ENCODE measurements around the gene CTXN3.
"Not testable (repeated sequence)": the region's sequence is repeated elsewhere in the genome, so short reads cannot be mapped to it uniquely, and the experiment has no call there.

CTXN3 gene

DNA sequence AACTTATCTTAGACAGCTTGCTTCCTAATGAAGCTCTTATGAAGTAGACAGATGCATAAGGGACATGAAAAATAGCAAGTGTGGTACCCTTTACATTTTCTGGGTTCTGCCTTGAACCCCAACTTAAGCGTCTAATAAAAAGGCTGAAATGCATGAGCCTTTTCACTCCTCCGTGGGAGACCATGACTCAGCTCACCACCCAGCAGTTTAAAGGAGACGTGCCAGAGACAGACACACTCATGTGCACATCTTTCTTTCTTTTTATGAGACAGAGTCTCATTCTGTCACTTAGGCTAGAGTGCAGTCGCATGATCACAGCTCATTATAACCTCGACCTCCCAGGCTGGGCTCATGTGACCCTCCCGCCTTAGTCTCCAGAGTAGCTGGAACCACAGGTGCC is 22.3 kb downstream of the CTXN3 start:
- Mint-ChIP-seq H3K27me3 (ENCODE audit: low read depth) (peaks cover 4% of the 10 kb centered on the region), H3K36me3 (ENCODE audit: low read depth) (no peaks in the 10 kb centered on the region), H3K9me3 (no peaks in the 10 kb centered on the region), H3K4me1 (ENCODE audit: low read depth) (no peaks in the 10 kb centered on the region), H3K27ac (no peak overlapping the region), H3K4me3 (no peak overlapping the region)

DNA sequence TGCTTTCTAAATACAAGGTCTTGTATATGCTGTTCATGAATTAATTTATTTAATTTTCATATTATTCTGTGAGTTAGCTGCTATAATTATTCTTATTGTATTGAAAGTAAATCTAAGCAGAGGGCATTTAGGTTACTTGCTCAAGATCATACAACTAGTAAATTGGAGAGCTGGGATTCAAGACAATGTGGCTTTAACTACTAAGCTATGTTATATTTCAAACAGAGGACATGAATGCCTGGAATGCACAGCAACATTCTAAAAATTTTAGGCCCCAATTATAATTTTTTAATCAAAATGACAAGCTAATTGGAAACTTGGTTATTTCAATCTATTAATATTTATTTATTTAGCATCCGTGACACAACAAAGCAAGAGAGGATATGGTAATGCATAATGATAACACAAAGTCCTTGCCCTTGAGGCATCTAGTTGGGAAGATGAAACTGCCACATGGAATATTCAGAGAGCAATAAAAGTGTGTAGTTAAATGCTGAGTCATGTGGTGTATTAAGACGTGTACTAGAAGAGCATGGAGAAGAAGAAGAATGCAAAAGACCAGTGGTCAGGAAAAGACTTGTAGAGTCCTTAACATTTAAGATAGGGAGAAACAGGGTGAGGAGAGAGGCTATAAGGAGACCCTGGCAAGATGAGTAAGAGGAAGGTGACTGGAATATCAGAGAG is 24.4 kb downstream of the CTXN3 start:
- peaks cover 2% of the 10 kb centered on the region for H3K9me3 Mint-ChIP-seq
- no peak overlapping the region for H3K4me3 Mint-ChIP-seq
- no peaks in the 10 kb centered on the region for H3K4me1 Mint-ChIP-seq (ENCODE audit: low read depth)
- H3K27me3 Mint-ChIP-seq (ENCODE audit: low read depth), result peaks cover 4% of the 10 kb centered on the region
- H3K36me3 Mint-ChIP-seq (ENCODE audit: low read depth), result no peaks in the 10 kb centered on the region
- H3K27ac Mint-ChIP-seq, result no peak overlapping the region

GRCh38 chr5:127676951-127677350 is 28.1 kb downstream of the CTXN3 start:
- not testable (repeated sequence) for H3K9me3 Mint-ChIP-seq; H3K27me3 Mint-ChIP-seq (ENCODE audit: low read depth); H3K36me3 Mint-ChIP-seq (ENCODE audit: low read depth); H3K4me1 Mint-ChIP-seq (ENCODE audit: low read depth); H3K27ac Mint-ChIP-seq; H3K4me3 Mint-ChIP-seq

DNA sequence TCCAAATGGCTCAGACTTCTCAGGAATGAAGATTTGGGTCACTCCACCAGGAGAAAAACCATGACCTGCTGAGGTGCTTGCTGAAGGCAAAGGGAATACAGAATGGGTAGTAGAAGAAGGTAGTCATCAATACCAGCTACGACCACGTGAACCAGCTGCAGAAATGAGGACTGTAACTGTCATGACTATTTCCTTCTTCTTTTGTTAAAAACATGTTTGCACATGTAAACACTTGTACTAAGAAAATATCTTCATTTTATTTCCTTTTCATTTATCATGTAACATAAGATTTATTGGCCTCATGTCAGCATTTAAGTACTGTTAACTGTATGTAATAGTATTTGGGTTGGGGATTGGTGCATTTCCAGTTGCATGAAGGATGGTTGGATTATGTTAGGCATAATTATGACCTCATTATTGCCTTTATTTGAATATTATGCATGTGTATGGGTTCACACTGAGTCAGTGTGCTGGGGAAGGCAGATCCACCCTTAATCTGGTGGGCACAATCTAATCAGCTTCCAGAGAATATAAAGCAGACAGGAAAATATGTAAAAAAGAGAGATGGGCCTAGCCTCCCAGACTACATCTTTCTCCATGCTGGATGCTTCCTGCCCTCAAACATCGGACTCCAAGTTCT is 30.9 kb downstream of the CTXN3 start:
- H3K4me1 Mint-ChIP-seq (ENCODE audit: low read depth); H3K36me3 Mint-ChIP-seq (ENCODE audit: low read depth); H3K27me3 Mint-ChIP-seq (ENCODE audit: low read depth); H3K27ac Mint-ChIP-seq; H3K9me3 Mint-ChIP-seq; H3K4me3 Mint-ChIP-seq: not testable (repeated sequence)

GRCh38 chr5:127680595-127680994 is 31.7 kb downstream of the CTXN3 start:
- Mint-ChIP-seq H3K9me3 (peaks cover 3% of the 10 kb centered on the region), H3K36me3 (ENCODE audit: low read depth) (no peaks in the 10 kb centered on the region), H3K27me3 (ENCODE audit: low read depth) (no peaks in the 10 kb centered on the region), H3K4me1 (ENCODE audit: low read depth) (no peaks in the 10 kb centered on the region), H3K4me3 (no peak overlapping the region), H3K27ac (no peak overlapping the region)

DNA sequence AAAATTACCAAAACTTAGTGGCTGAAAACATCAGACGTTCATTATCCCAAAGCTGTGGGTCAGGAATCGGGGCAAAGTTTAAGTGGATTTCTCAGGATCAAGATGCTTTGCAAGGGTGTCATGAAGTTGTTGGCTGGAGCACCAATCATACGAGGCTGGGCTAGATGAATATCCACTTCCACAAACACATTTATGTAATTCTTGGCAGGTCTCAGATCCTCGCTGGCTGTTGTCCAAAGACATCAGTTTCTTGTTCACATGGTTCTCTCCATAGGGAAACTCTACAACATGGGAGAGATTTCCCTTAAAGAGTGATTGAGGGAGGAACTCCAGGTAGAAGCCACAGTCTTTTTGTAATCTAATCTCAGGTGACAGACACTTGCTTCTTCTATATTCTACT is 34.1 kb downstream of the CTXN3 start:
- Mint-ChIP-seq H3K27ac (no peak overlapping the region), H3K36me3 (ENCODE audit: low read depth) (no peaks in the 10 kb centered on the region), H3K9me3 (peaks cover 3% of the 10 kb centered on the region), H3K27me3 (ENCODE audit: low read depth) (no peaks in the 10 kb centered on the region), H3K4me3 (no peak overlapping the region), H3K4me1 (ENCODE audit: low read depth) (no peaks in the 10 kb centered on the region)

GRCh38 chr5:127684726-127685467 is 36.0 kb downstream of the CTXN3 start:
- Mint-ChIP-seq H3K4me3 (no peak overlapping the region), H3K9me3 (no peaks in the 10 kb centered on the region), H3K36me3 (ENCODE audit: low read depth) (no peaks in the 10 kb centered on the region), H3K27me3 (ENCODE audit: low read depth) (no peaks in the 10 kb centered on the region), H3K27ac (no peak overlapping the region), H3K4me1 (ENCODE audit: low read depth) (no peaks in the 10 kb centered on the region)

DNA sequence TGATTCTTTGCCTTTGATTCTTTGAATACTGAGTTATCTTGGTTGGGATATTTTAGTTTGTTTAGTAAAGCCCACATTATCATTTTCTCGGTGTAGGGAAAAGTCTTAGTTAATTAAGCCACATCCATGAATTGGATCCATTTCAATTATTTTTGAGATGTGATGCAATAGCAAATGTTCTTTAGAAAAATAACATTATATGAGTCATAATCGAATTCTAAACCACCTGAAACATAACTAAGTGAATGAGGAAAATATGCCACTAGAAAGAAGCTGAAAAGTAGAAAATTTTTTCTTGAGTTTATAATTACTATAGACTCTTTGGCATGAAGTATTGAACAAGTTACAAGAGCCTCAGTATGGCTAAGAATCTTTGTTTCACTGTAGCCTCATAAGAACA is 36.8 kb downstream of the CTXN3 start:
- no peaks in the 10 kb centered on the region for H3K4me1 Mint-ChIP-seq (ENCODE audit: low read depth)
- no peaks in the 10 kb centered on the region for H3K9me3 Mint-ChIP-seq
- H3K27me3 Mint-ChIP-seq (ENCODE audit: low read depth), result no peaks in the 10 kb centered on the region
- no peak overlapping the region for H3K4me3 Mint-ChIP-seq
- no peaks in the 10 kb centered on the region for H3K36me3 Mint-ChIP-seq (ENCODE audit: low read depth)
- H3K27ac Mint-ChIP-seq, result no peak overlapping the region

GRCh38 chr5:127686424-127686823 is 37.5 kb downstream of the CTXN3 start:
- H3K36me3 Mint-ChIP-seq (ENCODE audit: low read depth), result no peaks in the 10 kb centered on the region
- H3K27me3 Mint-ChIP-seq (ENCODE audit: low read depth), result no peaks in the 10 kb centered on the region
- no peaks in the 10 kb centered on the region for H3K9me3 Mint-ChIP-seq
- H3K4me1 Mint-ChIP-seq (ENCODE audit: low read depth), result no peaks in the 10 kb centered on the region
- H3K4me3 Mint-ChIP-seq, result no peak overlapping the region
- no peak overlapping the region for H3K27ac Mint-ChIP-seq

DNA sequence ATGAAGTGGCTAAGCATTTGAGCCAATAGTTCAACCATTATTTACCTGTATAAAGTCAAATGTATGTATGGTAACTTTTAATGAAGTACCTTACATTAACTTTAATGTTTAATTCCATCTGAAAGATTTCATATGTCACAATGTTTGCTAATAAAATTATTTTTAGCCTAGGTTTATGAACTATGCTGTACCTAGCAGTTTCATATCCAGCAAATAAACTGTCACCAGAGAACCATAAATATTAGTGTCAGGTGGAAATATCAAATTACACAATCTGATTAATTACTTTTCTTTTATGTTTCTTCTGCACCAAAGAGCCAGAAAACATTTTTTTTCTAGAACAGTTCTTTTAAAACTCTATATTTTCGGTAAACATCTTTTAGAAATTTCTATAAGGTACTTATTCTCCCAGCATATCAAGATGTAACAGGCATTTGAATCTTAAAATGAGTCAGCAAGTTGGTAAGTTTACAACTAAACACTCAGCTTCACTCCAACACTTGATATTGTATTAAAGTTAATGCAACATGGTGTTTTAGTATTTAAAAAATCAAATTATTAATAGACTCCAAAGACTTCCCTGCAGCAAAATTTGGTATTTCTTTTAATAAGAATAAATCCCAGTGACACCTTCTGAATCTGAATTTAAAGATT is 45.8 kb downstream of the CTXN3 start:
- Mint-ChIP-seq H3K27me3 (ENCODE audit: low read depth) (no peaks in the 10 kb centered on the region), H3K4me1 (ENCODE audit: low read depth) (no peaks in the 10 kb centered on the region), H3K4me3 (no peak overlapping the region), H3K9me3 (no peaks in the 10 kb centered on the region), H3K27ac (no peak overlapping the region), H3K36me3 (ENCODE audit: low read depth) (no peaks in the 10 kb centered on the region)

- Mint-ChIP-seq H3K36me3 (ENCODE audit: low read depth) (no peaks in the 10 kb centered on the region), H3K27me3 (ENCODE audit: low read depth) (no peaks in the 10 kb centered on the region), H3K9me3 (no peaks in the 10 kb centered on the region), H3K27ac (no peak overlapping the region), H3K4me1 (ENCODE audit: low read depth) (no peaks in the 10 kb centered on the region), H3K4me3 (no peak overlapping the region)
Observed at GRCh38 chr5:127695346-127695745, 46.5 kb downstream of the CTXN3 start.

DNA sequence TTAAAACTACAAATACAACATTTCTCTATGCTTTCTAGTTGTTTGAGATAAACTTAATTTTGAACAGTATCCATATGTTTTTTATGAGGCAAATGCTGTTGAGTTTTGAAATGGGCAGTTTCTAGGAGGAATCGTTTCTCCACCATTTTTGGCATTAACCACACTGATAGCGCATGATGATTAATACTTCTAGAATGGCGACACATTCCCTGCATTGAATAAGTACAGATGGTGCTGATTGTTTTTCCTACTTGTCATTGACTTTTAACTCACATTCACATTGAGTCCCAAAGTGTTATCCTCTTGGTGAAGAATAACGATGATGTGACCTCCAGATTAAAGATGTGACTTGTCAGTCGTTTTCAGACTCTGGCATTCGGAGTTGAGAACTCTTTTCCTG is 47.8 kb downstream of the CTXN3 start:
- Mint-ChIP-seq H3K9me3 (no peaks in the 10 kb centered on the region), H3K4me3 (no peak overlapping the region), H3K36me3 (ENCODE audit: low read depth) (no peaks in the 10 kb centered on the region), H3K27ac (no peak overlapping the region), H3K27me3 (ENCODE audit: low read depth) (no peaks in the 10 kb centered on the region), H3K4me1 (ENCODE audit: low read depth) (no peaks in the 10 kb centered on the region)

- H3K4me3 Mint-ChIP-seq, result no peak overlapping the region
- peaks cover 3% of the 10 kb centered on the region for H3K4me1 Mint-ChIP-seq (ENCODE audit: low read depth)
- H3K27me3 Mint-ChIP-seq (ENCODE audit: low read depth), result no peaks in the 10 kb centered on the region
- no peak overlapping the region for H3K27ac Mint-ChIP-seq
- H3K36me3 Mint-ChIP-seq (ENCODE audit: low read depth), result no peaks in the 10 kb centered on the region
- no peaks in the 10 kb centered on the region for H3K9me3 Mint-ChIP-seq
Observed at GRCh38 chr5:127697894-127698600, 49.2 kb downstream of the CTXN3 start.

DNA sequence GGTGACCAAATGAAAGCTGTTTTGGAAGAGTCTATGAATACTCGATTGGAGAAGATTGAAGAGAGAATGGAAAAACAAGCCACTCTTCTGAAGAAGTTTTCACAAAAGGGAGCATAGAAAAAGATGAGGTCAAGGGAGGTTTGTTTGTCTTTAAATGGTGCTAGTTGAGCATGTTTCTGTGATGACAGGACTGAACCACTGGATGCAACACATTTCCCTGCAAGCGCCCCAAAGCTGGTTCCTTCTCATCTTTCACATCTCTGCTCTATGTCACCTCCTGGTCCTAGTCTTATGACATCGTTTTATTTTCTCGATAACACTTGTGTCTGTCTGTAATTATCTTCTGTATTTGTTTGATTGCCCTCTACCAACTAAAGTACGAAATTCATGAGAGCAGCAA is 50.5 kb downstream of the CTXN3 start:
- no peaks in the 10 kb centered on the region for H3K27me3 Mint-ChIP-seq (ENCODE audit: low read depth)
- peaks cover 3% of the 10 kb centered on the region for H3K4me1 Mint-ChIP-seq (ENCODE audit: low read depth)
- H3K27ac Mint-ChIP-seq, result no peak overlapping the region
- no peaks in the 10 kb centered on the region for H3K9me3 Mint-ChIP-seq
- no peaks in the 10 kb centered on the region for H3K36me3 Mint-ChIP-seq (ENCODE audit: low read depth)
- H3K4me3 Mint-ChIP-seq, result no peak overlapping the region

Measured in T-helper 1 cell treated with Interleukin-12 subunit alpha and Interleukin-12 subunit beta and Interleukin-4 antibody, amounts not matched to agents 30 μg/mL and 1 μg/mL, for 36 hours (primary cell).